GM18519 (cell line): ENCODE measurements around the gene LPP.

Source experiments
- ATAC-seq: cut with Tn5 transposase; IDR thresholded peaks from one replicate; pipeline ENCODE4 v1.9.1; 2021; ENCODE audit warnings: mild to moderate bottlenecking, moderate library complexity; ENCODE audit not compliant: unreplicated experiment, low FRiP score

The LPP gene

DNA sequence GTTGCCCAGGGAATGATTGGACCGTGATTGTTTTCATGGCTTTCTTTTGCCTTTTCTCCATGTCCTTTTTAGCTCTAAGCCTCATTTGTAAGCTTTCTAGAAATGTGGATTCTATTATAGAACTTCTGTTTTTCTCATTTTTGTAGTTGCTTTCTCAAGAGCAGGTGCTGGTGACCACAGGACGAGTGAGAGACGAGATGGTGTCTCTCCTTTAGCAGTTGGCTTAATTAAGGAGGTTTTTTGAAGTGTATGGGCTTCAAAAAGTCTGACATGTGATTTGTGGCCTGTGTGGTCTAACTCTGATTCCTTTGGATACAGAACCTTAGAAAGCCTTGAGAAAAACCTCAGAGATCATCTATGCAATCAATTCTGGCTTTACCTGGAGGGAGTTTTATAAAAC is 292.8 kb downstream of the LPP start:
- peak; percentile 60 for ATAC-seq

DNA sequence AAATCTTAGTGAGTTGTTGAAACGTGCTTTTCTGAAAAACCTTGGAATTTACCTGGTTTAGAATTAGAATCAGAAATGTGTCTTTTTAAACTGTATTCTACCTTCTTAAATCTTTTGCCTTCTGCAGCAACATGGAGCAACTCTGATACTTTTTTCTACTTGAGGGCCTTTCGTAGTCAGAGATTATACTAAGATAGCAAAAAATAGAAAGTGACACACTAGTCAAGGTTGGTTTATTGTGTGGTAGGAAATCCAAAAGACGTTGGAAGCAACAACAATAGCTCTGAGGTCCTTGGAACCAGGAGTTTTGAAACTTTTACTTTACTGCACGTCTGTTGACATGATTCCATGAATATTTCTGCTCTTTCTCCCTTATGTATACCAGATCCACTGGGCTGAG is 294.9 kb downstream of the LPP start:
- ATAC-seq = no peak

DNA sequence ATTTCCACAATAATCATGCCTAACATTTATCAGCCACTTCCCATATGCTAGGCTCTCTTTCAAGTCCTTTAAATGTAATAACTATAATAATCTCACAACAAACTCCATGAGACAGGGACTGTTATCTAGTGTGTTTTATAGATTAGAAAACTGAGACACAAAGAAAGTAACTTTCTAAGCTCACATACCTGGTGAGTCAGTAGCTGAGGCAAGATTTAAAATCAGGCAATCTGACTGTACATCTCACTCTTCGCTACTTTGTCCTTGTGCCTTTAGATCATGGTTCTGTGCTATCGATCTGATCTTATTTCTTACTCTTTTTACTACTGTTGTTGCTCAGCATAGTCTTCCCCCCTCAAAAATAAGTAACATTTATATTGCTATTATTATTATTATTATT is 295.5 kb downstream of the LPP start:
- ATAC-seq = no peak

DNA sequence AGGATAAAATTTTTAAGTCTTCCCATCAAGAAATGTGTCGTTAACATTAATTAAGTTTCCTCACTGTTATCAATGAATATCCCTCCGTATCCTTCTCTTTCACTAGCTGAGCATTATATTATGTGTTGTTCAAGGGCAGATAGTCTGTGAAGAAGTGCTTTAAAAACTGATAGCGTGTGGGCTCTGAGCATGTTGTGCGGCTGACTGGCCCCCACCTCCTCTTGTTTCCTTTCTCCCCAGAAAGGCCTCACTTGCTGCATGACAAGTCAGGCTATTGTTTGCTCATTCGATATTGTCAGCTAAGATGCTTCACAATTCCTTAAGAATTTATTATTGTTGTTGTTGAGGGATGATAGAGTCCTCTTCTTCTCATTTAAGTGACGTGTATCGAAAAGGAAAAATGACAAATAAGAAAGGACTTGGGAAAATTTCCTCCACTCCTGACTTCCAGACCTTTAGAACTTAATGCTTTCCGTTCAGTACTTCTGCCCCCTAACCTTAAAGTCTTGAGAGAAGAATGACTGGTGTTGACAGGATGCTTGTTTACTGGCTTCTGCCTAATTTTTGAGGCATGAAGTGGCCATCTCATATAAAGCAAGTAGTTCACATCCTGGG is 298.3 kb downstream of the LPP start:
- no peak for ATAC-seq

DNA sequence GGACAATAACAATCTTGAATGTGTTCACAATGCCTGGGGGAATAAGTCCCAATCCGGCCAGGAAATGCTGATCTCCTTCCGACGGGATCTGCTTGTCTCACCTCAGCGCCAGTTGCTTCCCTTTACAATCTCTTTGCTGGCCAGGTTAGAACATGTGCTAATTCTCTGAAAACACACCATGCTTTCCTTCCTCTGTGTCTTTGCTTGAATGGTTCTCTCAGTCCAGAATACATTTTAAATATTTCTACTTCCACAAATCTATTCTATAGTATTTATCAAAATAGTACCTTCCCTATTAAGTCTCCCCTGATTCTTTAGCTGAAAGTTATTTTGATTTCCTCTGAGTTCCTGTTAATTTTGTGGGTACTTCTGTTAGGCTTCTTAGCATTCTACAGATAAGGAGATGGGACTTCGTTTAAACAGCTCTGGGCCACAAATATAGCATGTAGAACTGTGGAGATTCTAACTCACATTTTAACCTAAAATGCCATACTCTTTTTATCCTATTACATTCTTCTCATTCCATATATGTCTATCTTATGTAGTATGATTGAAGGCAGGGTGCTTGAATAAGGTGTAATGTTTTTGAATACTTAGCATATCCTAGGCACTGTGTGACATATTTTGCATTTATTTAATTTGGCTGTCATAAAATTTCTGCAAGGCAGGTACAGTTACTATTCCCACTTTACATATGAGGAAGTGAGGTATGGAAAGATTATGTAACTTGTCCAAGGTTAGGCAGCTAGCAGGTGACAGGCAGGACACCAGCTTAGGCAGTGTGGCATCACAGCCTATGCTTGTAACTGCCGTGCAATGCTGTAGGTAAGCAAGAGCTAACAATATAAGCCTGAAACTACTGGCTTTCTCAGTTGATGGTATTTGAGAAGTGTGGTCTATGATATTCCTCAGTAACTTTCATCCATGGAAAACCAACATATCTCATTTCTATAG is 299.8 kb downstream of the LPP start:
- ATAC-seq = no peak

DNA sequence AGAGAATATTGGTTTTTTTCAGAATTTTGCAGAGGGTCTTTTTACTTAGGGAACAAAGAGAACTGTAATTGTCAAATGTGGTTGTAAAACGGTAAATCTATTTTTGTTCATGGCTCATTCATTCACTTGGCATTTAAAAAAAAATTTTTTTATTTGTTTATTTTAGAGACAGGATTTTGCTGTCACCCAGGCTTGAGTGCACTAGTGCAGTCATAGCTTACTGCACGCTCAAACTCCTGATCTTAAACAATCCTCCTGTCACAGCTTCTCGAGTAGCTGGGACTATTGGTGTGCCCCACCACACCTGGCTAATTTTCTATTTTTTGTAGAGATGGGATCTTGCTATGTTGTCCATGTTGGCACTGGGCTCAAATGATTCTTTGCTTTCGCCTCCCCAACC is 301.8 kb downstream of the LPP start:
- no peak for ATAC-seq

DNA sequence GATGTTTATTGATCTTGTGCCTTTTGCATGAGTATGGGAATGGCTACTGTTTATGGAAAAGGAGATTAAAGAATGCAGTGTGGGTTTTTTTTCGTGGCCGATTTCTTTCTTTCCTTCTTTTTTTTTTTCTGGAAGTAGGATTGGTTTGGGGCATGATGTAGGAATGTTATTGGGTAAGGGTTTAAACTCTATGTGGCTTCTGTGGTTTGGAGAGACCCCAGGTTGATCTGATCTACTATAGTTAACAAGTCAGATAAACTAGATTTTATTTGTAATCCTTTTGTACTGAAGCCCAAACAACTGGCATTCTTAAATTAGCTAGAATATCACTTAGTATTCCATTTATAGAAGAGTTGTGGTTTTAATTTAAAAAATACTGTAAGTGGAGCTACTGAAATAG is 304.8 kb downstream of the LPP start:
- no peak for ATAC-seq

DNA sequence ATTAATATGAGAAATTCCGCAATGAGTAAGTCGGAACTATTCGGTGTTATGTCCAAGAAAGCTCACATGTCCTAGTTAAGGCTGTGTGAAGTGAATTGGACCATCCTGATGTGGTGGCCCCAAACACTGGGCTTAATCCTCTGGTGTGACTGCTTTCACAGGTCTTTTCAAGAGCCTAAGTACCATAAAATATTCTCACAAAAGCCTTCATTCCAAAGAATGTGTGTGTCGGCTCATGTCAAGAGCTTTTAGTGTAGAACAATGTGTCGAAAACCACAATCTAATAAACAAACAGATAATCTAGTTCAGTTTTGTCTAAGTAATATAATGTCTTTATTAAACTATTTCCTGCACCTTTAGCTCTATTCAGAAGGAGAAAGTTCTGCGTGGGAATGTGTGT is 311.4 kb downstream of the LPP start:
- no peak for ATAC-seq

DNA sequence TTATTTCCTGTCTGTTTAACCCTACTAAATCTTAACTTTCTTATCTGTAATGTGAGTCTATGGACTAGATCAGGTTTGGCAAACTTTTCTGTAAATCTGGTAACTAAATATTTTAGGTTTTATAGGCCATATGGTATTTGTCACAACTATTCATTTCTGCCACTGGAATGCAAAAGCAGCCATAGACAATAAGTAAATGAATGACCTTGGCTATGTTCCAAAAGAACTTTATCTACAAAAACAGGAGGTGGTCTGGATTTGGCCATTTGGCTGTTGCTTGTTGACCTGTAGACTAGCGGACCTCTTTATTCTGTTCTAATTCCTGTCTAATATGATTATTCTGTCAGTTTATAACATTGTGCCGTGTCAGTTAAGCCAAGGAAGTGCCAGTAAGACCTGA is 314.2 kb downstream of the LPP start:
- ATAC-seq = no peak

DNA sequence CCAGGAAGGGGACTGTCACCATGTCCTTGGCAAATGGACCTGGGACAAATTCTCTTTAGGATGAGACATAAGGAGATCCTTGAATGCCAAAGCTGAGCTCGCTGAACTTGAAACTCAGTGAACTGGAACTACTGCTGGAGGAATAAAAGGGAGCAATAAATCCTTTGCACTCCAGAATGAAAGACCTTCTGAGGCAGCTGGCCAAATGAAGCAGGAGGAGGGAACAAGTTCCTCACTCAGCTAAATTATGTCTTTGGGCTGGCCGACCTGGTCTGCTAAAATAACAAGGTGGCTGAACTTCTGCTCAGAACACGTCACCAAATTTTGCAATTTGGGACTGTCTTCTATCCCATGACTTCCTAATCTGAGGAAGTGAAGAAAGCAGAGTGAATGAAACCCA is 314.7 kb downstream of the LPP start:
- no peak for ATAC-seq

DNA sequence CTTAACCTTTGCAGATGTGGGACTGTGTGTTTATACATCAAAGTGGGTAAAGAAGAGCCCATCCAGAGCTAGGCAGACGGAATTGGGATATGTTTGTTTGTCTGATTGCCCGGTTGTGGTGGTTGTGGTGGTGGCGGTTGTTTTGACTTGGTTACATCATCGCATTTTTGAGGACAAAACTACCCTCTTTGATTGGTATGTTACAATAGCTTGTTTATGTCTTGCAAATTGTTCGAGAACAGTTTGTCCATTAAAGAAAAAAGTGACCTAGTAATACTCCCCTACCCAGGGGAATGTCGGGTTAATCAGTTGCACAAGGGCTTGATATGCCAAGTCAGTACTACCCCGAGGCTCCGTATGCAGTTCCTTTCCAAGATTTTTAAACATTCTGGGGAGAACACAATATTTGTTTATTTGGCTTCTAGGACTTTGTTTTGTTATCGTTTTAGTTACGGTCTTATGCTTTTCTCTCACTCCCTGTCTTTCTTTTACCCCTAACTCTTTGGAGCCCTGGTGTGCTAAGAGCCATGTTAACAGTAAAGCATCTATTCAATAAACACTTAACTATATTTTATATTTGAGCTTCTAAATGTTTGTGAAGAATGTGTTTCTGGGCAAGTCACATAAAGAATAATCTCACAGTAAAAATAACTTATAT is 315.4 kb downstream of the LPP start:
- ATAC-seq = no peak

DNA sequence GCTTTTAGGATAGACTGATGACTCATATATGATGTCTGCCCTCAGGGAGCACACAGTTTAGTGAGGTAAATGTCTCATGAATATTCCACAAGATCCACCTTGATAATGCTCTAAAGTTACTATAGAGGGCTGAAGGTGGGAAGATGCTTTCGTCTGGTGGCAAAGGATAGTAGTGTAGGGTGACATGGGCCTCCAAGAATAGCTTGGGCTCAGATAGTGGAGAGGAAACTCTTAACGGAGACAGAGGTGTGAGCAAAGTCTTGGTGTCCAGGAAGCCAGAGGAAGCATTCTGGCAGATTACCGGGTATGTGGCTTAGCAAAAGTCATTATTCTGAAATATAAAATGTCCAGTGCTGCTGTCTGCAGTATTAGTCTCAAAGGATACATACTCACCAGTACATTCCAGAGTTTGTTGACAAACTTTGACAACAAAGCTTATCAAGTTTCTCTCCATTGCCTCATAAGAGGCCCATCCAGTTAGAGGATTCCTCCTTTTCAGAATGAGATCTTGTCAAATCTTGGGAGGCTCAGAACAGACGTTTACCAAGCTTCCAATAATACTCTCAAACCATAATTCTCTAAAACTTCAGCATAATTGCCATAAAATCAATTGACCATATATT is 316.7 kb downstream of the LPP start:
- ATAC-seq = no peak

DNA sequence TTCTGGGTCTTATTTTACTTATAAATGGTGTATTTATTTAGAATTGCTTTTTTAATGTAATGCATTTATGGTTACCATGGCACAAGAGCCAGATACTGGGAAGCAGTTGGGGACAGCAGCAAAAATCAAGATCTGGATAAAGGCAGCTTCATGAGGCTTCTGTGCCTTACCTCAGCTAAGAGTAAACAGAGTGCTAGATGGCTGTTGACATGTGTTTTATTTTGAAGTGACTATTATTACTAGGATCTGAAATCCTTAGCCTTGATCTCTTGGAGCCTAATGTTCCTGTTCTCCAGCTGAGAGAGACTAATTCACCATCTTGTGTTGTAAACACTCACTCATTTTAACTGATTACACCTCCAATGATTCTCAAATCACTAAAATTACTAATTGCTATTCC is 317.8 kb downstream of the LPP start:
- ATAC-seq = no peak

DNA sequence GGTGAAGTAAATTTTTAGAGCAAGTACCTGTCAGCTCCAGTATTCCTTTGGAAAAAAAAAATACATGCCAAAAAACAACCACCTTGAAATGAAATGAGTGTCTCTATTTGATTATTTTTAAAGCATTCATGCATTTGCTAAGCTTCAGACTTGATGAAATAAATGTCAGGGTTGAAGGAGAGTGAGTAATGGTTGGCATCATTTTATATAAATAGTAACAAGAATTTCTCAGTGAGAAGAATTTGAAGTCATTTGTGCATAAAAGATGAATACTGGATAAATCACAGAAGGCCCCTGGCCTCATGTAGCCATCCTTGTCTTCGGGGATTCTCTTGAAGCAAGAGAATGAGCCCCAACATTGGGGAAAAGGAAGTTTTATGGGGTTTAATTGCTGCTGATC is 318.4 kb downstream of the LPP start:
- ATAC-seq = no peak

DNA sequence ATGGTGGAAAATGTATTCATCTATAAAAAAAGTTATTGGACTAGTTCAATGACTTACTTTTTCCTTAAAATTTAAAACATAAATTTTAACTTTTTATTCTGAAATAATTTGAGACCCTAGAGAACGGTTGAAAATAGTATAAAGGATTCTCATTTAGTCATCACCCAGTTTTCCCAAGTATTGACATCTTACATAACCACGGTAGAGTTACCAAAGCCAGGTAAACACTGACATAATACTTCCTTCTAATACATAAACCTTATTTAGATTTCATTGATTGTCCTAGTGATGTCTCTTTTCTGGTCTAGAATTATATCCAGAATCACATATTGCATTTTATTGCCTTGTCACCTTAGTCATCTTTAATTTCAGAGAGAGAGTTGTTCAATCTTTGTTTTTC is 319.1 kb downstream of the LPP start:
- no peak for ATAC-seq

DNA sequence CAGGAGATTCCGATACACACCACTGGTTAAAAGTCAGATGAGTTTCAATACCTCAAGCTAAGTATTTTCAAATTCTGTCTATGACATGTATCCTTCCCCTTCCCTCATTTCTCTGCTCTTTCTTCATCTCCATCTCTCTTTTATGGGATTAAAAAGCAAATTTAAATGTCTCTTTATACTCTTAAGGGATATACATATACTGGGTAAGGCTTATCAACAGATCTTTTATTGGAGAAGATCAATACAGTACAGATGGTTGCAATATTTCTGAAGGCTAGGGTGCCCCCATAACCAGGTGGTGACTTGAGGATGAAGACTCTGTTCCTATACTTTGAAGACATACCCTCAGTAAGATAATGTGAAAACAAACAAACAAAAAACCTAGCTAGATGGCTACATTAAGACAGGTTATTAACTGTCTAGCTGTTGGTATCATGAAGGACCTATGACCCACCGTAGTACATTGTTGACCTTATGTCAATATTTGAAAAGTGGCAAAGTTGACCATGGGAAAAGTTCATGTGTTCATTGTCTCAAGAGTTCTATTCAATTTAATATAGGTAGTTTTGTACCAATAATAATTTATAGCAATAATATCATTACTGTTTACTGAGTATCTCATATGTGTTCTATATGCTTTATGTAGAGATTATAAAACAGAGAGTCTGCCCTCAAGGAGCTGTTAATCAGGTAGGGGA is 319.8 kb downstream of the LPP start:
- ATAC-seq = no peak

DNA sequence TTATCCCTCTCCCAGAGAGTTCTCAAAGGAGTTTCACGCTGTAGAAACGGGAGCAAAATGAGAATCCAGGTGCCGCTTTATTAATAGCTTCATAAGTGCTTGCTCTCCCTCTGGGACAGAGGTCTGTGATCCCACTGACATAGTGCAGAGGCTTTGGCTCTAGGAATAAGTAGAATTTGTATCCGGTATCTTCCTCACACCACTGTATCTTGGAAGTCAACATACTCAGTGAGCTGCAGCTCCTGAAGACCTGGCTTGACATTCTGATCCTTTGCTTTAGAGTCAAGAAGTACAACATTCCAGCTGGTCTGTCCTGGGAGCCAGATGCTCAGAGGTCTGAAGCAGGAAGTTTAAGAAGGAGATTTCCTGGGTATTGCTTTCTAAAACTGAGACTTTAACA is 323.0 kb downstream of the LPP start:
- ATAC-seq = no peak

DNA sequence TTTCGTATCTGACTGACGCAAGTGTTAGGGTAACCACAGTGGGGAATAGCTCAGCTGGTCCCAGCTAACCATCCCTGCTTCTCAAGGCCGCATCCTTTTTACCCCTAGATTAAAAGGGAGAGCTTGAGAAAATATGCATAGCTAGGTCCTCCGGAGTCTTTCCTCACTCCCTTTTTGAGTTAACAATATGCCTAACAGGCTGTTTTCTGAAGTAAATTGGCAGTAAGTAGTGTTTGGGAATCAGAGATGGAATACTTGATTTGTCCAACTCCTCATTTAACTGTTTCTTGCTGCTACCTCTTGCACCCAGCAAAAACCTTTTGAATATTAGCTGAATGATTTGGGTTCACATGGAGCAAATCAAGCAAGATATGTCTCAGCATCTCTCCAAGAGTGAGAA is 326.1 kb downstream of the LPP start:
- no peak for ATAC-seq

DNA sequence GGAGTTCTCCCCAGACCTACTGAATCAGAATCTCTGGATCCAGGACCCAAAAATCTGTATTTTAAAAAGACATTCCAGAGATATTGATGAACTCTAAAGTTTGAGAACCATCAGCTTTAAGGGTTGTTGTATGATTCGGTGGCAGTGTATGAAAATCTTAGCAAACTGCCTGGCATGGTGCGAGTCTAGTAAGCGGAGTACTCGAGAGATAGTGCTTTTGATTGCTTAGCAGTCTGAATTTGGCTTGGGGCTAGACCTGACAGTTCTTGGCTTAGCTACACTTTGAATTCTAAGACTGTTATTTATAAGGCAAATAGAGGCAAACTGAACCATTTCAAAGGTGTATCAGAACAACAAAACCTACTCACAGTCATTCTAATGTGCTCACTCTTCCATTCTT is 329.0 kb downstream of the LPP start:
- ATAC-seq = no peak

DNA sequence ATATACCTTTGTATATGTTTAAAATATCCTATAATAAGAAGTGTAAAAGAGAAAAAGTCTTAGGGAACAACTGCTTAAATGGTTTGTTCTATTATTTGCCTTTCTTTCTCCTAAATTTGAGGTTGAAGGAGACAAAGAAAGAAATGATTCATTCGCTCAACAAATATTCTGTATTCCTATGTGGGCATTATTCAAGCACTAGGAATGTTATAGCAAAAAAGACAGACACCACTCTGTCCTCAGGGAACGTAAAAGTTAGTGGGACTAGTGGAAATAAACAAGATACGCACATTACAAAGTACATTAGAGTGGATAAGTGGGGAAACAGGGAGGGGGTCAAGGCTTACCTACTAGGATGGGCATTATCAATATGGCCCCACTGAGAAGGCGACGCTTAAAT is 332.2 kb downstream of the LPP start:
- no peak for ATAC-seq

DNA sequence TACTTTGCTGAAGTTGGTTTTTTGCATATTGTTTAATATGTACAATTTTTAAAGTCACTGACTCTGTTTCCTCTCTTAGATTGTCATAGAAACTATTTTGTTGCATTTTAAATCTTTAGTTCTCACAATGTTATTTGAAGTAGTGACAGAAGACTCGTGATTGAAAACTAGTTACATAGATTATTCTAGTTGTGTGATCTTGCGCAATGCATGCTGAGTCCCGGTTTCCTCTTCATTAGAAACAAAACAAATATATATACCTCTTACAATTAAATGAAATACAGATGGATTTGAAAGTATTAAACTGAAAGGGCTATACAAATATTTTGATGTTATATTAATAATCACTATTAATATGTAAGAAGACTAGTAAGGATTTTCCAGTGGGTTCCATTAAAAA is 333.0 kb downstream of the LPP start:
- no peak for ATAC-seq
